Liver (tissue), 9 donors: ENCODE data around the gene ZFYVE9. TPM values are rescaled to one million over a fixed set of nuclear protein-coding genes. Genes with fewer than 3 reads are reported as not detected.

Experiments
- DNase-seq: peaks from one replicate; pipeline ENCODE4 v3.0.0-alpha.2; 2017; ENCODE audit warnings: low spot score
- H3K27ac ChIP-seq, 2 donors: one replicate each; pipeline ENCODE4 v1.7.0; 2013; ENCODE audit warnings: inconsistent platforms in 2 of 2, low read length in 2 of 2, control low read depth in 1 of 2, low read depth in 1 of 2, mild to moderate bottlenecking in 1 of 2
- H3K27me3 ChIP-seq, 4 donors: one replicate each; pipeline versions ENCODE4 v1.6.1 to v1.7.0; 2013; ENCODE audit warnings: low read length in 3 of 4, inconsistent platforms in 1 of 4, mild to moderate bottlenecking in 1 of 4, moderate library complexity in 1 of 4; ENCODE audit not compliant: control insufficient read depth in 4 of 4, insufficient read depth in 4 of 4
- H3K36me3 ChIP-seq, 4 donors: one replicate each; pipeline versions ENCODE4 v1.6.1 to v1.7.0; 2013; ENCODE audit warnings: low read length in 3 of 4, mild to moderate bottlenecking in 3 of 4, low read depth in 1 of 4, moderate library complexity in 1 of 4; ENCODE audit not compliant: control insufficient read depth in 4 of 4, insufficient read depth in 3 of 4
- H3K4me1 ChIP-seq, 4 donors: one replicate each; pipeline versions ENCODE4 v1.6.1 to v1.7.0; 2013; ENCODE audit warnings: low read length in 3 of 4, mild to moderate bottlenecking in 3 of 4, moderate library complexity in 1 of 4; ENCODE audit not compliant: control insufficient read depth in 4 of 4, insufficient read depth in 4 of 4
- H3K4me3 ChIP-seq, 3 donors: one replicate each; pipeline versions ENCODE4 v1.6.1 to v1.7.0; 2013; ENCODE audit warnings: low read length in 3 of 3, control low read depth in 1 of 3, low read depth in 1 of 3, mild to moderate bottlenecking in 1 of 3
- H3K9ac ChIP-seq, 2 donors: one replicate each; pipeline ENCODE4 v1.7.0; 2013; ENCODE audit warnings: low read length in 2 of 2, mild to moderate bottlenecking in 2 of 2, moderate library complexity in 2 of 2, control low read depth in 1 of 2, low read depth in 1 of 2
- H3K9me3 ChIP-seq, 4 donors: one replicate each; pipeline versions ENCODE4 v1.6.1 to v1.7.0; 2013; ENCODE audit warnings: low read length in 3 of 4; ENCODE audit not compliant: control insufficient read depth in 4 of 4
- EGR1 ChIP-seq, 2 donors: IDR thresholded peaks; 2 replicates each; pipeline ENCODE4 v1.6.1; 2016 to 2018; ENCODE audit warnings: antibody characterized with exemption in 2 of 2, low read depth in 2 of 2
- FOXA1 ChIP-seq: IDR thresholded peaks from 2 replicates; pipeline ENCODE4 v1.6.1; 2016; ENCODE audit warnings: antibody characterized with exemption
- FOXA2 ChIP-seq: IDR thresholded peaks from 2 replicates; pipeline ENCODE4 v1.6.1; 2016; ENCODE audit warnings: antibody characterized with exemption
- GABPA ChIP-seq, 2 donors: IDR thresholded peaks in 1 of 2; conservative IDR thresholded peaks in 1 of 2; 2 replicates each; pipeline ENCODE4 v1.6.1; 2016; ENCODE audit warnings: antibody characterized with exemption in 2 of 2, mild to moderate bottlenecking in 1 of 2, moderate library complexity in 1 of 2
- HNF4A ChIP-seq, 2 donors: conservative IDR thresholded peaks; 2 replicates each; pipeline ENCODE4 v1.6.1; 2016; ENCODE audit warnings: antibody characterized with exemption in 2 of 2, mild to moderate bottlenecking in 2 of 2
- HNF4G ChIP-seq: IDR thresholded peaks from 2 replicates; pipeline ENCODE4 v1.6.1; 2016; ENCODE audit warnings: antibody characterized with exemption
- NR2F2 ChIP-seq: IDR thresholded peaks from 2 replicates; pipeline ENCODE4 v1.6.1; 2016; ENCODE audit warnings: antibody characterized with exemption
- RAD21 ChIP-seq, 2 donors: IDR thresholded peaks; 2 replicates each; pipeline ENCODE4 v1.6.1; 2016; ENCODE audit warnings: antibody characterized with exemption in 2 of 2, mild to moderate bottlenecking in 2 of 2
- RXRA ChIP-seq, 2 donors: IDR thresholded peaks; 2 replicates each; pipeline ENCODE4 v1.6.1; 2017 to 2018; ENCODE audit warnings: antibody characterized with exemption in 2 of 2, mild to moderate bottlenecking in 1 of 2
- SP1 ChIP-seq: IDR thresholded peaks from 2 replicates; pipeline ENCODE4 v1.6.1; 2018; ENCODE audit warnings: antibody characterized with exemption, mild to moderate bottlenecking
- YY1 ChIP-seq: IDR thresholded peaks from 2 replicates; pipeline ENCODE4 v1.6.1; 2016; ENCODE audit warnings: antibody characterized with exemption, mild to moderate bottlenecking
- WGBS: extraction: QIAGEN DNeasy Blood & Tissue Kit; methylation state at CpG from one replicate; pipeline ENCODE4 v1.1.7; 2013; 5-methylcytosine and 5-hydroxymethylcytosine counted together
- polyA plus RNA-seq, 2 donors: library from polyadenylated mRNA; stranded (reverse) in 1 of 2; unstranded in 1 of 2; fragments of 200-250 nt in 1 of 2; fragments of >200 nt in 1 of 2; fragmentation: Nextera tagmentation in 1 of 2; extraction: Ambion mirVana in 1 of 2; gene quantifications; one replicate each; pipeline versions ENCODE4 v1.2.1 to v1.2.3, GENCODE V29; 2013 to 2015
- total RNA-seq, 2 donors: library from RNA; depleted of rRNA; stranded (reverse); fragments of >200 nt; gene quantifications; one replicate each; pipeline ENCODE4 v1.2.3, GENCODE V29; 2014
- TF ChIP-seq, protein P1 (sequence below): IDR thresholded peaks from 2 replicates; pipeline ENCODE4 v1.6.1; 2016; ENCODE audit warnings: antibody characterized with exemption
- TF ChIP-seq, protein P2 (sequence below): IDR thresholded peaks from 2 replicates; pipeline ENCODE4 v1.6.1; 2016; ENCODE audit warnings: antibody characterized with exemption
- TF ChIP-seq, protein P3 (sequence below): fragments of 150-350 bp; IDR thresholded peaks from 2 replicates; pipeline ENCODE4 v1.5.1; 2017; ENCODE audit warnings: improper control_type of control experiment, low read depth, low read length; ENCODE audit not compliant: missing input control
- donor health status: healthy.
- donor health status: healthy.
- donor health status: healthy.
- donor health status: healthy.
- donor health status: healthy.

ZFYVE9 gene
- total and polyA plus RNA-seq, 4 donors = 3.8 to 20.9 (median 7.7) TPM

- H3K9me3 ChIP-seq = no peaks in the 10 kb centered on the region
- no peak overlapping the region for H3K9ac ChIP-seq
- TF ChIP-seq RXRA (IDR thresholded peaks at IDR 0.05) (no peak), YY1 (no peak), EGR1 (IDR thresholded peaks at IDR 0.05; ENCODE audit: low read depth in 2 of 2) (no peak), FOXA2 (no peak)
- no peak overlapping the region for H3K4me3 ChIP-seq
- no peaks in the 10 kb centered on the region for H3K27me3 ChIP-seq
- no peaks in the 10 kb centered on the region for H3K4me1 ChIP-seq
- no peak overlapping the region for H3K27ac ChIP-seq
- DNase-seq = no peak
- H3K36me3 ChIP-seq = peaks cover 31 to 99% (median 84%) of the 10 kb centered on the region in 4 donors
- 97% methylated on average over 9 of the region's 9 CpGs for WGBS
Measured at GRCh38 chr1:52357397-52357796, 215.5 kb downstream of the ZFYVE9 start.

DNA sequence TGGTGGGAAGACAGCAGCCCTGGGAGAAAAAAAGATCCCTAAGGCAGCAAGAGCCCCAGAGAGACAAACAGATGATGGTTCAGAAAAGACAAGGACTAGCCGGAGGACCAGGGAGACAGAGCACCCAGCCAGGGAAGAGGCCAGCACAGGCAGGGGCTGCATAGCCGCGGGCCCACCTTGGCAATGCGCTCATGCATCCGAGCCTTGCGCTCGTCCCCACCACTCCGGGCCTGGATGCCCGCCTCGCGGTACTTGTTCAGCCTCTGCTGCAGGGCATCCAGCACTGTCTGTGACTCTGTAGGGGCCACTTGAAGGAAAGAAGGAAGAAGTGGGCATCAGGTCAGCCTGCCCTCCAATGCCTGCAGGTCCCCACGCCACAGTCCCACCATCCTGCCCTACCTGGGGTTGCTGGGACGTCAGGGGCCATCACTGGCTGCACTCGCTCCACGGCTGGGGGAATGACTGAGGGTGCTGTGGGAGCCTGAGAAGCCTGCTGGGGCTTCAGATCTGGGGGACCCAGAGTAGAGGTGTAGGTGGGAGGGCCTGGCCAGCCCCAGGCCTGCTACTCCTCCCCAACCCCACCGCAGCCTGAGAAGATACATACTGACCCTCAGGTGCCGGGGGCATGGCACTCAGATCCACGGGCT, 217.1 kb downstream of the ZFYVE9 start:
- Histone ChIP-seq H3K36me3 (peaks cover 29 to 86% (median 75%) of the 10 kb centered on the region in 4 donors), H3K27ac (no peak overlapping the region), H3K9ac (no peak overlapping the region), H3K4me3 (no peak overlapping the region), H3K27me3 (no peaks in the 10 kb centered on the region), H3K4me1 (peaks cover 0 to 2% (median 0%) of the 10 kb centered on the region in 4 donors), H3K9me3 (no peaks in the 10 kb centered on the region)
- DNase-seq = no peak
- TF ChIP-seq EGR1 (IDR thresholded peaks at IDR 0.05; ENCODE audit: low read depth in 2 of 2) (no peak), FOXA1 (no peak), GABPA (IDR thresholded peaks at IDR 0.05 in 1 of 2, conservative IDR thresholded peaks at IDR 0.05 in 1 of 2) (no peak), RAD21 (IDR thresholded peaks at IDR 0.05) (no peak), RXRA (IDR thresholded peaks at IDR 0.05) (no peak), SP1 (no peak), HNF4G (no peak), FOXA2 (no peak), NR2F2 (no peak), HNF4A (conservative IDR thresholded peaks at IDR 0.05) (no peak)
- TF ChIP-seq, protein P1, sequence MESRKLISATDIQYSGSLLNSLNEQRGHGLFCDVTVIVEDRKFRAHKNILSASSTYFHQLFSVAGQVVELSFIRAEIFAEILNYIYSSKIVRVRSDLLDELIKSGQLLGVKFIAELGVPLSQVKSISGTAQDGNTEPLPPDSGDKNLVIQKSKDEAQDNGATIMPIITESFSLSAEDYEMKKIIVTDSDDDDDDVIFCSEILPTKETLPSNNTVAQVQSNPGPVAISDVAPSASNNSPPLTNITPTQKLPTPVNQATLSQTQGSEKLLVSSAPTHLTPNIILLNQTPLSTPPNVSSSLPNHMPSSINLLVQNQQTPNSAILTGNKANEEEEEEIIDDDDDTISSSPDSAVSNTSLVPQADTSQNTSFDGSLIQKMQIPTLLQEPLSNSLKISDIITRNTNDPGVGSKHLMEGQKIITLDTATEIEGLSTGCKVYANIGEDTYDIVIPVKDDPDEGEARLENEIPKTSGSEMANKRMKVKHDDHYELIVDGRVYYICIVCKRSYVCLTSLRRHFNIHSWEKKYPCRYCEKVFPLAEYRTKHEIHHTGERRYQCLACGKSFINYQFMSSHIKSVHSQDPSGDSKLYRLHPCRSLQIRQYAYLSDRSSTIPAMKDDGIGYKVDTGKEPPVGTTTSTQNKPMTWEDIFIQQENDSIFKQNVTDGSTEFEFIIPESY = no peak
- TF ChIP-seq, protein P2, sequence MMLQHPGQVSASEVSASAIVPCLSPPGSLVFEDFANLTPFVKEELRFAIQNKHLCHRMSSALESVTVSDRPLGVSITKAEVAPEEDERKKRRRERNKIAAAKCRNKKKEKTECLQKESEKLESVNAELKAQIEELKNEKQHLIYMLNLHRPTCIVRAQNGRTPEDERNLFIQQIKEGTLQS = no peak
- TF ChIP-seq, protein P3, sequence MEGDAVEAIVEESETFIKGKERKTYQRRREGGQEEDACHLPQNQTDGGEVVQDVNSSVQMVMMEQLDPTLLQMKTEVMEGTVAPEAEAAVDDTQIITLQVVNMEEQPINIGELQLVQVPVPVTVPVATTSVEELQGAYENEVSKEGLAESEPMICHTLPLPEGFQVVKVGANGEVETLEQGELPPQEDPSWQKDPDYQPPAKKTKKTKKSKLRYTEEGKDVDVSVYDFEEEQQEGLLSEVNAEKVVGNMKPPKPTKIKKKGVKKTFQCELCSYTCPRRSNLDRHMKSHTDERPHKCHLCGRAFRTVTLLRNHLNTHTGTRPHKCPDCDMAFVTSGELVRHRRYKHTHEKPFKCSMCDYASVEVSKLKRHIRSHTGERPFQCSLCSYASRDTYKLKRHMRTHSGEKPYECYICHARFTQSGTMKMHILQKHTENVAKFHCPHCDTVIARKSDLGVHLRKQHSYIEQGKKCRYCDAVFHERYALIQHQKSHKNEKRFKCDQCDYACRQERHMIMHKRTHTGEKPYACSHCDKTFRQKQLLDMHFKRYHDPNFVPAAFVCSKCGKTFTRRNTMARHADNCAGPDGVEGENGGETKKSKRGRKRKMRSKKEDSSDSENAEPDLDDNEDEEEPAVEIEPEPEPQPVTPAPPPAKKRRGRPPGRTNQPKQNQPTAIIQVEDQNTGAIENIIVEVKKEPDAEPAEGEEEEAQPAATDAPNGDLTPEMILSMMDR = no peak
- WGBS = 97% methylated on average over 18 of the region's 18 CpGs
